Fibroblast of the aortic adventitia (primary cell): ENCODE results near the gene RBM18. TPM values are rescaled to one million over a fixed set of nuclear protein-coding genes. Genes with fewer than 3 reads are reported as not detected.

Experiments
- DNase-seq: peaks from one replicate; pipeline ENCODE4 v3.0.0-alpha.2; 2010; ENCODE audit warnings: low read depth
- H3K4me3 ChIP-seq: 2 replicates; pipeline ENCODE4 v1.5.1; 2011; ENCODE audit warnings: low read depth, mild to moderate bottlenecking, control low read depth, low read length, moderate library complexity
- total RNA-seq: library from RNA; depleted of rRNA; stranded (reverse); fragments of >200 nt; gene quantifications from 2 replicates; pipeline ENCODE4 v1.2.3, GENCODE V29; 2012; ENCODE audit warnings: low replicate concordance
- TF ChIP-seq, protein P1 (sequence below): IDR thresholded peaks from 2 replicates; pipeline ENCODE4 v1.5.1; 2011; ENCODE audit warnings: mild to moderate bottlenecking, low read length, control low read depth, inconsistent platforms; ENCODE audit not compliant: insufficient read depth

Gene RBM18
- total RNA-seq, 1 donor, result 13.0 TPM

- H3K4me3 ChIP-seq, result no peak overlapping the region
- DNase-seq, result no peak
- TF ChIP-seq, protein P1, sequence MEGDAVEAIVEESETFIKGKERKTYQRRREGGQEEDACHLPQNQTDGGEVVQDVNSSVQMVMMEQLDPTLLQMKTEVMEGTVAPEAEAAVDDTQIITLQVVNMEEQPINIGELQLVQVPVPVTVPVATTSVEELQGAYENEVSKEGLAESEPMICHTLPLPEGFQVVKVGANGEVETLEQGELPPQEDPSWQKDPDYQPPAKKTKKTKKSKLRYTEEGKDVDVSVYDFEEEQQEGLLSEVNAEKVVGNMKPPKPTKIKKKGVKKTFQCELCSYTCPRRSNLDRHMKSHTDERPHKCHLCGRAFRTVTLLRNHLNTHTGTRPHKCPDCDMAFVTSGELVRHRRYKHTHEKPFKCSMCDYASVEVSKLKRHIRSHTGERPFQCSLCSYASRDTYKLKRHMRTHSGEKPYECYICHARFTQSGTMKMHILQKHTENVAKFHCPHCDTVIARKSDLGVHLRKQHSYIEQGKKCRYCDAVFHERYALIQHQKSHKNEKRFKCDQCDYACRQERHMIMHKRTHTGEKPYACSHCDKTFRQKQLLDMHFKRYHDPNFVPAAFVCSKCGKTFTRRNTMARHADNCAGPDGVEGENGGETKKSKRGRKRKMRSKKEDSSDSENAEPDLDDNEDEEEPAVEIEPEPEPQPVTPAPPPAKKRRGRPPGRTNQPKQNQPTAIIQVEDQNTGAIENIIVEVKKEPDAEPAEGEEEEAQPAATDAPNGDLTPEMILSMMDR, result no peak
Observed at GRCh38 chr9:122223435-122223834, 41.2 kb downstream of the RBM18 start.

- no peak for DNase-seq
- TF ChIP-seq, protein P1, result no peak
- H3K4me3 ChIP-seq, result no peak overlapping the region
Observed at GRCh38 chr9:122222791-122223190, 41.8 kb downstream of the RBM18 start.

- TF ChIP-seq, protein P1, result no peak
- DNase-seq, result no peak
- H3K4me3 ChIP-seq, result no peak overlapping the region
Observed at GRCh38 chr9:122221183-122221811, 43.3 kb downstream of the RBM18 start.

DNA sequence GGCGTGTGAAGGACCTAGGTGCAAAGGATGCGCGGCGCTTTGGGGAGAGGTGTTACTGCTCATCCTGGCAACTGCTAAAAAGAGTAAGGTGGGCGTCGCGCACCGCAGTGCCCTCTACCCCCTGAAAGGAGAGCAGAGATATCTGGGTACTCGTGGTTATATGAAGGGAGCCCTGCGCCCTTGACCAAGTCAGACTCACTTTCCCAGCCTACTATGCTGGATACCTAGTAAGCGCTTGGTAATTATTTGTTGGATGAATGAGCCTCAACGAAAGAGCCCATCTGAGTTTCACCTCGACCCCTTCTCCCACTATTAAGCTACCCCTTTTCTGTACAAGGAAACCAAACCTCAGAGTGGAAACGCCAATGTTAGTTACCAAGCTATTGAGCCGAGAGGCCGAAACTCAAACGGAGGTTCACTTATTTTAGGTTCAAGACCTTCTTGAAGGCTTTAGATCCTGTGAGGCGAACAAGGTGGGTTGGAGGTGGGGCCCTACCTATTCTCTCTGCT, 43.9 kb downstream of the RBM18 start:
- TF ChIP-seq, protein P1, result no peak
- no peak overlapping the region for H3K4me3 ChIP-seq
- no peak for DNase-seq

DNA sequence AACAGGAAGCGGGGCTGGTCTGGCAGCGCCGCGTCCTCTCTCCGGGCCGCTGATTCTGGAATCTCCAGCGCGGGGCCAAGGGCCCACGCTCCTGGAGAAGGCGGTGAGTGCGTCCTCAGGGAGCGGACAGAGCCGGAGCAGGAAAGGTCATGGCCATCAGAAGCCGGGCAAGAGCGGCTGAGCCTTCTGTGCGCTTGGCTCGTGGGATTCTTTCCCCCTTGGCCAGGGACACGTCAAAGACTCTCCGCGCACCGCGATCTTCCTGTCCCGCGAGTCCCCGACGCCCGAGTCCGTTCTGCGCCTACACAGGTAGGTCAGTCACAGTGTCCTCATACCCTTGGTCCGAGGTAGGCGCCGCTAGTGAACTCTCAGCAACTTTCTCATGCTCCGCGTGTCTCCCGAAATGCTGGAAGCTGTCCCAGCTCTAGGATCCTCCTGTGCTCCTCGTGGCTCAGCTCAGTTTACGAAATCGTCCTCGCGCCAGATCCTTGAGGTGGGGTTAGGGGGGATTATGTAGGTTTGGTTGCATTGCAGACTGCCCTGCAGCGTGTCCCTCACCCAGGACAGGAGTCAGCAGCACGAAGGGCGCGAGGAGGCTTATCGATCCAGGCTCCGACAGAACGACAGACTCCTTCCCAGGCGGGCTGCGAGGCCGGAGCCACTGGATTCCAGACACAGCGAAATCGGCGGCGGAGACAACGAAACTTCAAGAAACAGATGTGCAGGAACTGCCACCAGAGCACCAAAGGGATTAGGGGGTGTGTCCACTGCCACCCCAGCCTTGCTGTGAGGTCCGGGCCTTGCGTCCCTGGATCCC, 44.6 kb downstream of the RBM18 start:
- peak; percentile 22 for DNase-seq
- no peak overlapping the region for H3K4me3 ChIP-seq
- TF ChIP-seq, protein P1, result no peak

DNA sequence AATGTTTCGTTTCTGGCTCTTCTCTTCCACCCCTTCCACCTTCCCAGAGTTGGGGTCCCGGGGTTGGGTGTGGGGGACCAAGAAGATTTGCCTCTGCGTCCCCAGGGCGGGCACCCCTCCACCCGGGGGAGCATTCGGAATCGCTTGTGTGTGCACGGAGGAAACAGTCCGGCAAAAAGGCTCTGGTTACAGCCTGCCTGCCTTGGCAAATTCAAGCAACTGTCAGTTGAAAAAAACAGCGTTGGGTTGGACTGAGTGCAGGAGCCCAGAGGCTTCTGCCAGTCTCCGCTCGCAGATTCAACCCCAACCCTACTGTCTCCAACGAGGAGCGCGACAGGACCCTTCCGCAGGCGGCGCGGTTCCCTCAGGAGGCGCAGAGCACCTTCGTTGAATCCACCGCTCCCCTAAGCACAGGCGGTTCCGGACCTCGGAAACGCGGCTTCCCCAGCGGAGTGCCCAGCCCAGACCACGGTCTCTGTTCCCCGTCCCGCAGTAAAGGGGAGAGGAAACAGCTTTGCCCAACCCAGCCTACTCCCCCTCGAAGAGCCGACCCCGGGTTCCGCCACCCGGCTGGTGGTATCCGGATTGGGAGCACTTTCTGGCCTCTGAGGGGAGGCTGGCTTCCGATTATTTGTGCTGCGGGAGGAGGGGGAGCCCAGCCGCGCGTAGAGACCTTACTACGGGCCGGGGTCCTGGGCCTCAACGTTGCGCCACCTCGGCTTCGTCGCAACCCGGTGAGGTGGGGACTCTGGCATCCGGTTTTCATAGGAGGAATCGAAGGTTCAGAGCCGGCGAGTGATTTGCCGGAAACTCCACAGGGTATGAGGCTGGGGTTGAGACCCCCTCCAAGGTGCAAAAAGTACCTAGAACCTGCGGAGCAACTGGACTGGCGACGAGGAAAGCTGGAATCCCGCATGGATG, 45.4 kb downstream of the RBM18 start:
- TF ChIP-seq, protein P1, result no peak
- H3K4me3 ChIP-seq, result no peak overlapping the region
- peak; percentile 22 for DNase-seq
